CD4-positive, alpha-beta T cell treated with Interleukin-6 for 4 hours (primary cell): ENCODE data around the gene SPATA24.
"Not testable (repeated sequence)": the region's sequence is repeated elsewhere in the genome, so short reads cannot be mapped to it uniquely, and the experiment has no call there.

Source experiments
- DNase-seq: peaks from one replicate; pipeline ENCODE4 v3.0.0-alpha.2; 2020; ENCODE audit warnings: mixed read lengths

Gene SPATA24, protein sequence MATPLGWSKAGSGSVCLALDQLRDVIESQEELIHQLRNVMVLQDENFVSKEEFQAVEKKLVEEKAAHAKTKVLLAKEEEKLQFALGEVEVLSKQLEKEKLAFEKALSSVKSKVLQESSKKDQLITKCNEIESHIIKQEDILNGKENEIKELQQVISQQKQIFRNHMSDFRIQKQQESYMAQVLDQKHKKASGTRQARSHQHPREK

DNA sequence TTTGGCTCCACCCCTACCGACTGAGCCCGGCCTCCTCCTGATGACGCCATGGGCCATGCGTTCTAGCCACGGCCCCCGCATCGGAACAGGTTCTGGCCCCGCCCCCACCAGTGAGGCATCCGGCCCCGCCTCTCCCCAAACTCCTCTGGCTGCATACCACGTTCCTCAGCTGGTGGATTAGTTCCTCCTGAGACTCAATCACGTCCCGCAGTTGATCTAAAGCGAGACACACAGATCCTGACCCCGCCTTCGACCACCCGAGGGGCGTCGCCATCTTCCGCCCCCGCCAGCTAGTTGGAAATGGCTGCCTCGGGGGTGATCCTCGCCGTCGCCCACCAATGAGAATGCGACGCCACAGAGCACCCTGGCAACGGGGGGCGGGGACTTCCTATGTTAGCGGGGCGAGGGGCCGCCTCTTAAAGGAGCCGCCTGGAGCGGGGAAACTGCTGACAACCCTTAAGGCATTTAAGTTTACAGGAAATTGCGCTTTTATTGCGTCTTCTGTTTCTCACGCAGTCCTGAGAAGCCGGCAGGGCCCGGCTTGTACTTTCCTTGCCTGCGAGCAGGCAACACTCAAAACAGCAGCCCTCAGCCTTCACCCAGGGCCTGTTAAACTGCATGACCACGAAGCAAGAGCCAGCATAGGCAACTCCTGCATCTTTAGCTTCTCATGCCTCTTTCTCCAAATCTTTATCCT is at the start of gene SPATA24:
TSS of gene SPATA24 (minus strand) at position 303 of the 697 bp plus-strand sequence. CDS start at position 274, 29 bp downstream.
- DNase-seq = peak; percentile 99

DNA sequence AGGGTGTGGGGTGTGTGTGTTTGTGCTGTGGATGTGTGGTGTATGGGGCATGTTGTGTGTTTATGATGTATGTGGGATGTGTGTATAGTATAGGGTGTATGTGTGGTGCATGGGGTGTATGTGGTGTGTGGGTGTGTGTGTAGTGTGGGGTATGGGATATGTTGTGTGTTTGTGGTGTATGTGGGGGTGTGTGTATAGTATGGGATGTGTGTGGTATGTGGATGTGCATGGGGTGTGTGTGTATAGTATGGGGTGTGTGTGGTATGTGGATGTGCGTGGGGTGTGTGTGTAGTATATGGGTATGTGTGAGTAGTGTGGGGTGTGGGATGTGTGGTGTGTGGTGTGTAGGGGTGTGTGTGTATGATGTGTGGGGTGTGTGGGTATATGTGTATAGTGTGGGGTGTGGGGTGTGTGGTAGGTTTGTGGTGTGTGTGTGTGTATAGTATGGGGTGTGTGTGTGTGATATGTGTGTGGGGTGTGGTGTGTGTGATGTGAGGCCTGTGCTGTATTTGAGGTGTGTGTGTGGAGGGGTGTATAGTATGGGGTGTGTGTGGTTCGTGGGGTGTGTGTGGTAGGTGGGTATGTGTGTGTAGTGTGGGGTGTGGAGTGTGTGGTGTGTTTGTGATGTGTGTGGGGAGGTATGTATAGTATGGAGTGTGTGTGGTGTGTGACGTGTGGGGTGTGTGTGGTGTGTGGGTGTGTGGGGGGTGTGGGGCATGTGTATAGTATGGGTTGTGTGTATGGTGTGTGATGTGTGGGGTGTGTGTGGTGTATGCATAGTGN is 48.2 kb upstream of the SPATA24 start:
- no peak for DNase-seq

DNA sequence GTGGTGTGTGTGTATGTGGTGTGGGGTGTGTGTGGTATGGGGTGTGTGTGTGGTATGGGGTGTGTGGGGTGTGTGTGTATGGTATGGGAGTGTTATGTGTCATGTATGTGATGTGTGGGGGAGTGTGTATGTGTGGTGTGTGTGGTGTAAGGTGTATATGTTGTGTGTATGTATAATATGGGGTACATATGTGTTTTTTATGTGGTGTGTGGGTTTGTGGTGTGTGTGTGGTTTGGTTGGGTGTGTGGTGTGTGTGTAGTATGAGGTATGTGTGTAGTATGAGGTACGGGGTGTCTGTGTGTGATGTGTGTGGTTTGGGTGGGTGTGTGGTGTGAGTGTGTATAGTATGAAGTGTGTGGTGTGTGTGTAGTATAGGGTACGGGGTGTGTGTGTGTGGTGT is 47.3 kb upstream of the SPATA24 start:
- DNase-seq = no peak

DNA sequence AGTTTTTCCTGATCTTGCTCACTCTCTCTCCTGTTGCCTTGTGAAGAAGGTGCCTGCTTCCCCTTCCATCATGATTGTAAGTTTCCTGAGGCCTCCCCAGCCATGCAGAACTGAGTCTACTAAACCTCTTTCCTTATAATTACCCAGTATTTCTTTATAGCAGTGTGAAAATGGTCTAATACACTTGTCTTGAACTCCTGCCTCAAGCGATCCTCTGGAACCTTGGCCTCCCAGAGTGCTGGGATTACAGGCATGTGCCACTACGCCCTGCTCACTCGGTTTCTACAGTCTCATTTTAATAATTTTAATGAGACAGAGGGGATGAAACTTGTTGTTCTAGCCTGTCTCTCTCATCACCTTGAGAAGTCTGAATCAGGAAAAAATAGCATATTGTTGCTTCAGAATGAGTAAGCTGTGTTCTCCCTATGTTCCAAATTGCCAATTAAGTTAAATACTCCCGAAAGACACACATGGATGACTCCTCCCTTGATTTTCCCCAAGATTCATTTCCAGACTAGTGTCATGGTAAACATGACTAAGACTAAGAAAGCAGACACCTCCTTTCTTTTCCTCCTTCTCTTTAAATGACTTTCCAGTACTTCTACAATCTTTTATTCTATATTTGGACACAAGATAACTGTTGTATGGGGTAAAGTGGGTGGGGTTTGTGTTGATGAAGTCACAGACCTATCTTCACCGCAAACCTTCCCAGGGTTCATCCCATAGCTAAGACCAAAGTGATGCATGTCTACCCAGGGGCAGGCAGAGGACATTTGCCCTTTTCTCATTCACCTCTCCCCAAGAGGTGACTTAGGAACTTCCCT is 43.3 kb upstream of the SPATA24 start:
- no peak for DNase-seq

DNA sequence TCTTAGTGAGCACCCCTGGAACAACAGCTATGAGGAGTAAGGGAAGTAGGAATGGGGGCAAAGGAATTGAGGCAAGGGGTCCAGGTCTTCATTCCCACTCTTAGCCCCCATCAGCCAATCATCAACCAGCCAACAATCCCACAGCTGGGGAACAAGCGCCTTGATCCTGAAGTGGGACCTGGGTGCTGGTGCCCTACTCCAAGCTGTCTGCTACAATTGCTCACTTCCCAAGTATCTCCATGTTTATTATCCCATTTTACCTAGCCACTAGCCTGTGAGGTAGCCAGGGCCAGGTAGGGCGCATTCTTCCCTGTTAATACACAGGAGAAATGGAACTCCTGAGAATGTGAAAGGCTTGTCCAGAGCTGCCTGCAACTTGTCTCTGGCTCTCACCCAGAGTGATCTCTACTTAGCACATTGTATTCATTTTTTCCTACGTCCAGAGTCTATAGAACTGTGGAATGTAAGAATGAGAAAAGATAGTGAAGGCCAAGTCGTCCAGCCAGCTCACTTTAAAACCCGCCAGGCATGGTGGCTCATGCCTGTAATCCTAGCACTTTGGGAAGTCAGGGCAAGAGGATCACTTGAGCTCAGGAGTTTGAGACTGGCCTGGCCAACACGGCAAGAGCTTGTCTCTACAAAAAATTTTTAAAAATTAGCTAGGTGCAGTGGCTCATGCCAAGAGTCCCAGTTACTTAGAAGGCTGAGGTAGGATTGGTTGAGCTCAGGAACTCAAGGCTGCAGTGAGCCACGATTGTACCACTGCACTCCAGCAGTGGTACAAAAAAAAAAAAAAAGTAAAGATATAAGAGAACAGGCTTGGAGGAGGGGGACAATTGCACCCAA is 41.7 kb upstream of the SPATA24 start:
- DNase-seq = no peak

DNA sequence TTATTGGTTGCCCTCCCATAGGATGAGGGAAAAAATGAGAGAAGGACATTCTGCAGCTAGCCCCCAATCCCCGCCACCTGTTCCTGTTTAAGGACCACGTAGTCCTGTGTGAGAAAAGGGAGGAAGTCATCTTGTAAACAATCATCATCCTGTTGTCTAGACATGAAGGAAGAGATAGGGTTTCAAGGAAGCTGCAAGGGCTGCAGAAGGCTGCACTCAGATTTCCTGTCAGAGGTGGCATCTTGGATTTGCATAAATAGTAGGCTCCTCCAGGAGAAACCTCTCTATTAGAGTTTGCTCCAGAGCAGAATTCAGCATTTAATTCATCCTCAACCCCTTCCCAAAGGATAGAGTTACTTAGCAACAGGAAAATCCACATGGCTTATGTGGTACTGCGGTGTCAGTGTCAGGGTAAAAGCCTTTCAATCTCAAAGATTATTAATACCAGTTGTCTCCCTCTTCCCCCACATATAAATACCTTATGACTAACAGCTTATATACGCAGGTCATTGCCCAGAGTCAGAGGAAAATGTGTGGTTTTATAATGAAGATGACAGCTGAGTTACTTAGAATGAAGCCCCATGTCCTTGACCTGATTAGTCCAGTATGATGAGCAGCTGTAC is 40.1 kb upstream of the SPATA24 start:
- peak; percentile 57 for DNase-seq

DNA sequence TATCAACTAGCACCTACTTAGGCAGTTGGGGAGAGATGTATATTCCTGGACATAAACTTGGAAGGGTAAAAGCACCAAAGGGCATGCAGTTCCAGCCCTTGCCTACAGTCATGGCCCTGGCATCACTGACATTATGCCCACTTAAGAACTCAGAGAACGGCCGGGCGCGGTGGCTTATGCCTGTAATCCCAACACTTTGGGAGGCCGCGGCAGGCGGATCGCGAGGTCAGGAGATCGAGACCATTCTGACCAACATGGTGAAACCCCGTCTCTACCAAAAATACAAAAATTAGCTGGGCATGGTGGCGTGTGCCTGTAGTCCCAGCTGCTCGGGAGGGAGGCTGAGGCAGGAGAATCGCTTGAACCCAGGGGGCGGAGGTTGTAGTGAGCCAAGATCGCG is 36.5 kb upstream of the SPATA24 start:
- DNase-seq = not testable (repeated sequence)

DNA sequence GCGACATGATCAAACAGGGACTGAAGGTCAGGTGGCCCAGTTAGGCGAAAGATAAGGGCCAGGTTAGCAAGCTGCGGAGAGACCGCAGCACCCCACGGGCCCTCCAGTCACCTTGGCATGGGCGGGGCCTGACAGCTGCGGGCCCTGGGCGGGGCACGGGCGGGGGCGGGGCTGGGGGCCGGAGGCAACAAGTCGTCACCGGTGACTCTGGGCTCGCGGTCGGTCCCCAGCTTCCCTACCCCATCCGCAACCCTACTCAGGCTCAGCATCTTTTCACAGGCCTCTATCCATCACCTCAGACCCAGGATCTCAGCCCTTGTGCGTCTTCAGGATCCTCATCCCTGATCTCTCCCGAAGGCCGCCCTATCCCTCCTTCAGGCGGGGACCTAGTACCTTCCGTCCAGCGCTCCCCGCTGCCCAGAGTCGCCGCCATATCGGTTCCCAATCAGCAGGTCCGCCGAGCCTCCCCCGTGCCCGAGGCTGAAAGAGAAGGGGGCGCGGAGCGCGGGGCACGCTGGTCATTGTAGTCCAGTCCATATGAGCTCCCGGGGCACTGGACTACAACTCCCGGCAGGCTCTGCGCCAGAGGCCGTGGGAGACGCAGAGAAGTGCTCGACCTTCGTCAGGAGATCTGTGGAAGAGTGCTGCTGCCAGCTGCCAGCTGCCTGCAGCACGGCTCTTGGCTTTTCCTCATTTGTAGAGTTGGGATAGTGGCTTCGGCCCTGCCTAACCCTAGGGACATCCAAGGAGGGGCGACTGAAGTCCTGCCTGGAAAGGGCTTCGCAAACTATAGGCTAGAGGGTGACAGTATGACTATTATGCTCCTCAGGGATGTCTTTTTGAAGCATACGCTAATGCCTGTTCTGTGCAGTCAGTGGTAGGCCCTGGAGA is 35.4 kb upstream of the SPATA24 start, which contains the start of gene DNAJC18:
TSS of gene DNAJC18 (minus strand) at position 513 of the 891 bp plus-strand sequence. CDS start at position 433, 80 bp downstream.
- DNase-seq = peak; percentile 94

DNA sequence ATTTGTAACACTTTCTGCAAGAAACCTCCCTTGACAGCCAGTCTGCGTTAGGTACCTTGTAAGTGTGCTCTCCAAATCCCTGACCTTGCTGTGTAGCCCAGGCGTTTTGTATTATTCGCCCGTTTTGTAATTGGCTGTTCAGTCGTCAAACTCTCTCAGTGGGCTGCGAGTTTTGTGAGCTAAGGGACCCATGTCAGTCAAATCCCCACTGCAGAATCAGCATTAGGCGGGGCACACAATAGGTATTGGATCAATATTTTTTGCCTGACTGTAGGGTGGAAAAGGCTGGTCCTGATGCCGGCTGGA is 34.8 kb upstream of the SPATA24 start:
- DNase-seq = no peak

DNA sequence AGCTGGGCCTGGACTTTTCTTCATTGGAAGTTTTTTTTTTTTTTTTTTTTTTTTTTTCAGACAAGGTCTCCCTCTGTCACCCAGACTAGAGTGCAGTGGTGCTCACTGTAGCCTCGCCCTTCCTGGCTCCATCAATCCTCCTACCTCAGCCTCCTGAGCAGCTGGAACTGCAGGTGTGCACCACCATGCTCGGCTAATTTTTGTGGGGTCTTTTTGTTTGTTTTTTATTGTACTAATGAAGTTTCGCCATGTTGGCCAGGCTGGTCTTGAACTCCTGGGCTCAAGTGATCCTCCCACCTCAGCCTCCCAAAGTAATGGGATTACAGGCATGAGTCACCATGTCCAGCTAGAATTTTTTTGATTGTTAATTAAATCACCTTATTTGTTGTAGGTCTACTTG is 31.8 kb upstream of the SPATA24 start:
- DNase-seq = no peak

DNA sequence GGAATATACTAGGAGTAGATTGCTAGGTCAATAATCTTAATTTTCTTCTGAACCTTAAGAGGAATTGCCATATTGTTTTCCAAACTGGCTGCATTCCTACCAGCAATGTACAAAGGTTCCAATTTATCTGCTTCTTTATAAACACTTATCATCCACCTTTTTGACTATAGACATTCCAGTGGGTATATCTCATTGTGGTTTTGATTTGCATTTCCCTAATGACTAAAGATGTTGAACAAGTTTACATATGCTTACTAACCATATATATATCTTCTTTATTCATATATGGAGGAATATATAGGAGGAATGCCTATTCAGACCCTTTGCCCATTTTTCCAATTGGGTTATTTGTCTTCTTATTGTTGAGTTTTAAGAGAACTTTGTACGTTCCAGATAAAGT is 27.8 kb upstream of the SPATA24 start:
- no peak for DNase-seq

DNA sequence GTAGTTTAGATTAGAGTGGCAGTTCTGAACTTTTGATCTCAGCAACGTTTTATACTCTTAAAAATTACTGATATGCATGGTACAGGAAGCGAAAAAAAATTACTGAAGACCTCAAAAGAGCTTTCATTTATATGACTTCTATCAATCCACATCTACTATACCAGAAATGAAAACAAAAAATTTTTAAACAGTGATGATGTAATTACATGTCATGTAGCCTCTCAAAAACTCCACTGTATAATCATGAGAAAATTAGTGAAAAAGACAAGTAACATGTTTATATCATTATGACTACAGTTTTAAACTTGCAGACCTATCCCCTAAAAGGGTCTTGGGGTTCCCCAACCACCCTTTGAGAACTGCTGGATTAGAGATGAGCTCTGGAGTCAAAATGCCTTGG is 26.1 kb upstream of the SPATA24 start:
- DNase-seq = no peak

DNA sequence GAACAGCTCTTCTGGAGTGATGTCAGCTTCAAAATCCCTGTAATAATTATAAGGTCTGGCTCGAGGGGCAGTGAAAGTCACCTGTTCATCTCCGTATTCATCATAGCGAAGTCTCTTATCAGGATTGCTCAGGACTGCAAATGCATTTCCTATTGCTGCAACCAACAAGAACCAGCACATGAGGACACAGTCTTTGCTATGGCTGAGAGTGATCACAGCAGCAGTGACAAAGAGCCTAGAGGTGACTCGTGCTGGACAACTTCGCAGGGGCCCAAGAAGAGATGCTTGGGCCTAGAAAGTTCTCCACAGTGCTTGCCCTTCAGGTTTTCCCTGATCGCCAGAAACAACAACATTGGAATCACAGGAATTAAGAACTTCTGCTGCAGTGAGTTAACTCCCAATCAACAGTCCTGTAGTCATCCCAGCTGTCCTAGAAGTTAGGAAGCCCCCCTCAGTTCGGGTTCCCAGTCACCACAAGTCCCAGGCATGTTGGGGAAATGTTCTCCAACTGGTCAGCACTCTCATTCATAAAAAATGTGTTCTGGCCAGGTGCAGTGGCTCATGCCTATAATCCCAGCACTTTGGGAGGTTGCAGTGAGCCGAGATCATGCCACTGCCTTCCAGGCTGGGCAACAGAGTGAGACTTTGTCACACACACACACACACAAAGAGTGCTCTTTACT is 22.5 kb upstream of the SPATA24 start:
- DNase-seq = no peak

DNA sequence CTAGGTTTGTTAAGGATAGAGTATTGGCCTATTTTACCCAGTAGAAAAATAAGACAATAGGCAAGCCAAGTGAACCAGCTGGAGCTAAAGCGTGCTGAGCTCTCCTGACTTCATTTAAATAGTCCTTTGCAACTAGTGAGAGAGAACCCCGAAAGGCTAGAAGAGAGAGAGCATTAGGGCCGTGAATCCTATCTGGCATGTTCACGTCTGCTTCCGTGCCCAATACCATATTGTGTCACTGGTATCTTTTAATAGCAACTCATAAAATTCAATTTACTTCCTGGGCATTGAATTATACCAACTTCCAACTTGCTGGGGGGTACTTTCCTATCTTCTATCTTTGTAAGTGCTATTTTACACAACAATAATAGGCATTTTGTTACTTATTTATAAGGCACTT is 21.6 kb upstream of the SPATA24 start:
- DNase-seq = no peak

DNA sequence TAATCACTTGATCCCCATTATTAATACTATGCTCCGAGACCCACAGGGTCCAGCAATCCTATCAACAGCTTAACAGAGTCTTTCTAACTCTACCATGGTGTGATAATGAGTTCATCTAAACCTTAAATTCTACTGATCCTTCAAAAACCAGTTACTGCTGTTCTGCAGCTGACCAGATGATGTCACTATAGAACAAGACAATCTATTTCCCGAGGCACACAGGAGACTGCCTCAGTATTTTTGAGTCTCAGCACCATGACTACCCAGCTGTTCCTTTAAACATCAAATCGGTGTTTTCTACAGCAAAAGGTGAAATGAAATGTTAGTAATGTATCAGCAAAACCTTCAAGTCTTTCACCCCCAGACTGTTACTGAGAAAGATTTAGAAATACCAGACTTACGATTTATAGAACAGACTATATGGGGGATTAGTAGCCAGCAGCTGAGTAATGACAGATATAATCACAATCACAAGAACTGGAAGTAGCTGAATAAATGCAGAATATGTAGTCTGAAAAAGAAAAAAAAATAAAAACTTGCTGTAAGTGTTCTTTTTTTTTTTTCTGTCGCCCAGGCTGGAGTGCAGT is 18.5 kb upstream of the SPATA24 start:
- DNase-seq = peak; percentile 66

DNA sequence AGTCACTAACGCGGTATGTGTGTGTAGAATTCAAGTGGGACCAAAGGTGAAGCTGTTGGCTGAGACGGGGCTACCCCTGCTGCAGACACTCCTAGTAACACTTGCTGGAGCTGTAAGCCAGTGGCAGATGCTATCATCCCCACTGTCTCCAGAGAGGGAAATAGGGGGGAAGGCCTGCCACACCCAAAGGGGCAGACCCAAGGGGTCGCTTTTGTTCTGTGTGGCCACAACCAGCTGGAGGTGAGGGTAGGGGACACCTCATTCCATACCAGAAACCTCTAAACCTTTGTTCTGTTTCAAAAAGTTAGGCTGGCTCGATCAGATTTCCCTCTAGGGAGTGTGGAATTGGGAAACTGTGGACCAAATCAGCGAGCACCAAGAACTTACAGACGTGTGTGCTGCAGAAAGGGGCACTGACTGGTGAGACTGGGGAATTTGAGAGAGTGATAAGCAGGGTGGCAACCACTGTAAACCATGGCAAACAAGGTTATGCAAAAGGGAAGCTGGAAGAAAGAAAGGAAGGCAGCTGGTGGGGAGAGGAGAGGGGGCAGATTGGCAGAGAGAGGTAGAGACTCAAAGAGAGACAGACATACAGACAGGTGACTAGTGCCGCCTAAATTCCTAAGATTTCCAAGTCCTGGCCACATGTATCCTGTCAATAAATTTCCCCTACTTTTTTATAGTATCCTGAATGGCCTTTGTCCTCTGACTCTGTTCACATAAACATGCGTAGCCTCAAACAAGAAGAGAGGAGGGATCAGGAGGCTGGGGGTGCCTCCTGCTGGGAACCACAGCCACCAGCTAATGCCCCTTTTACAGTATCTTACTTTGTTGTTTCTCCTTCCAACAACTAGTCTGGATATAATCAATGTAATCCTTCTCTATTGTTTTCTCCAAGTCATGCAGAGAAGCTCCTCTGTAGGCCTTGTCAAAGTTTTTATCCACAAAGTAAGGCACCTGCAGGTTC is 15.6 kb upstream of the SPATA24 start:
- no peak for DNase-seq

DNA sequence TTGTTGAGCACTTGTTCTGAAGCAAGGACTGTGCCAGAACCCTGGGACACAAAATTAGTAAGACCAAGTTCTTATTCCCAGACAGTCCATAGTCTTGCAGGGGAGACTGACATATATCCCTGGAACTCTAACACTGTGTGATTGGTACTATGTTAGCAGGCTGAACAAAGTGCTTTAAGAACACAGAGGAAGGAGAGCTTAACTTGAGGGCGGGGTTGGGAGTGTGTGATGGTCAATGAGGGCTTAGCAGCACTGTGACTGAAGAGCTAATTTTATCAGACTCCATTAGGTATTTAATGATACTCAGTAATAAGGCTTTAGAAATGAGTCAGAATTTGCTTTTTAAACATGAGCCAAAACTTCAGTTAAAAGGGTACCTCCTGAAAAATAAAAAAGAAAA is 14.9 kb upstream of the SPATA24 start:
- no peak for DNase-seq

DNA sequence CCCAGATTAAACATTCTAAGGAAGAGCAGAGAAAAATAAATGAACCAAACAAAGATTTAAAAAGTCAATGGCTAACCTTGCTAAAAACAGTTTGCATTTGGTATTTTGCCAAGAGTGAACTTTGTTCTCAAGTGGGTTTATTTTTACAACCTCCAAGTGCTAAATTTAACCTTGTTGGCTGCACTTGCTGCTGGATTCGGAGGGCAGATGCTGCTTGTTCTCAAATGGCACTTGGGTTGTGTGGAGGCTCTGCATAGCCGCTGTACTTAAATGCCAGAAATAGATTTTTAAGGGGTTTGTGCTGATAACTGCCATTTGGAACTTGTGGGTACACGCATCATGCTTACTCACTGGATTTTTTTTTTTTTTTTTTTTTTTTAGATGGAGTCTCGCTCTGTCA is 13.3 kb upstream of the SPATA24 start:
- no peak for DNase-seq
